ENCODE results near the gene PDZD4.

DNA sequence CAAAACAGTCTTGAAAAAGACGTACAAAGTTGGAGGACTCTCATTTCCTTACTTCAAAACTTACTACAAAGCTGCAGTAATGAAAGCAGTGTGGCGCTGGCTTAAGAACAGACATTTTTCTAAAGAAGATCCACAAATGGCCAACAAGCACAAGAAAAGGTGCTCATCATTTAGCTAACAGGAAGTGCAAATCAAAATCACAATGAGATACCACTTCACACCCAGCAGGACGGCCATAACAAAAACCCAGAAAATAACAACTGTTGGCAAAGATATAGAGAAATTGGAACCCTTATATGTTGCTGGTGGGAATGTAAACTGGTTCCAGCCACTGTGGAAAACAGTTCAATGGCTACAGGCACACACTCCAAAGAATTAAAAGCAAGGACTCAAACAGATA is 3.3 kb downstream of the PDZD4 start:
- TF ChIP-seq, protein P1, sequence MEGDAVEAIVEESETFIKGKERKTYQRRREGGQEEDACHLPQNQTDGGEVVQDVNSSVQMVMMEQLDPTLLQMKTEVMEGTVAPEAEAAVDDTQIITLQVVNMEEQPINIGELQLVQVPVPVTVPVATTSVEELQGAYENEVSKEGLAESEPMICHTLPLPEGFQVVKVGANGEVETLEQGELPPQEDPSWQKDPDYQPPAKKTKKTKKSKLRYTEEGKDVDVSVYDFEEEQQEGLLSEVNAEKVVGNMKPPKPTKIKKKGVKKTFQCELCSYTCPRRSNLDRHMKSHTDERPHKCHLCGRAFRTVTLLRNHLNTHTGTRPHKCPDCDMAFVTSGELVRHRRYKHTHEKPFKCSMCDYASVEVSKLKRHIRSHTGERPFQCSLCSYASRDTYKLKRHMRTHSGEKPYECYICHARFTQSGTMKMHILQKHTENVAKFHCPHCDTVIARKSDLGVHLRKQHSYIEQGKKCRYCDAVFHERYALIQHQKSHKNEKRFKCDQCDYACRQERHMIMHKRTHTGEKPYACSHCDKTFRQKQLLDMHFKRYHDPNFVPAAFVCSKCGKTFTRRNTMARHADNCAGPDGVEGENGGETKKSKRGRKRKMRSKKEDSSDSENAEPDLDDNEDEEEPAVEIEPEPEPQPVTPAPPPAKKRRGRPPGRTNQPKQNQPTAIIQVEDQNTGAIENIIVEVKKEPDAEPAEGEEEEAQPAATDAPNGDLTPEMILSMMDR (IDR thresholded peaks at IDR 0.05) = no peak
- TF ChIP-seq POLR2A (IDR thresholded peaks at IDR 0.05) (no peak), EP300 (IDR thresholded peaks at IDR 0.05) (no peak), POLR2AphosphoS5 (IDR thresholded peaks at IDR 0.05) (no peak)
